Retinal pigment epithelial cell (primary cell): ENCODE results near the gene HOXA3.

Source experiments
- DNase-seq: peaks from one replicate; pipeline ENCODE4 v3.0.0-alpha.2; 2010; ENCODE audit warnings: low read depth
- H3K4me3 ChIP-seq: 2 replicates; pipeline ENCODE4 v1.5.1; 2011; ENCODE audit warnings: mild to moderate bottlenecking, low read length, control low read depth, moderate library complexity
- CTCF ChIP-seq: conservative IDR thresholded peaks from 2 replicates; pipeline ENCODE4 v1.5.1; 2011; ENCODE audit warnings: low read depth, low read length, control low read depth, inconsistent platforms

Gene HOXA3

GRCh38 chr7:27112955-27113949, 39.1 kb downstream of the HOXA3 start:
- TF ChIP-seq CTCF: no peak
- no peak for DNase-seq
- no peak overlapping the region for H3K4me3 ChIP-seq

GRCh38 chr7:27112361-27112760, 40.0 kb downstream of the HOXA3 start:
- H3K4me3 ChIP-seq: no peak overlapping the region
- no peak for DNase-seq
- no peak for TF ChIP-seq CTCF

- DNase-seq: no peak
- no peak overlapping the region for H3K4me3 ChIP-seq
- no peak for TF ChIP-seq CTCF
These were observed 40.6 kb downstream of the HOXA3 start for GRCh38 chr7:27111751-27112277.

GRCh38 chr7:27111042-27111750, 41.2 kb downstream of the HOXA3 start:
- no peak for TF ChIP-seq CTCF
- no peak for DNase-seq
- no peak overlapping the region for H3K4me3 ChIP-seq

GRCh38 chr7:27110186-27111031, 42.0 kb downstream of the HOXA3 start:
- no peak for TF ChIP-seq CTCF
- DNase-seq: no peak
- no peak overlapping the region for H3K4me3 ChIP-seq

GRCh38 chr7:27109466-27110185, 42.8 kb downstream of the HOXA3 start:
- no peak for TF ChIP-seq CTCF
- no peak for DNase-seq
- no peak overlapping the region for H3K4me3 ChIP-seq
